Daoy (cell line): Measurements from ENCODE around the gene PEPD. TPM values are rescaled to one million over a fixed set of nuclear protein-coding genes. Genes with fewer than 3 reads are reported as not detected.
"Not testable (repeated sequence)": the region's sequence is repeated elsewhere in the genome, so short reads cannot be mapped to it uniquely, and the experiment has no call there.

Experiments used
- DNase-seq: peaks from one replicate; pipeline ENCODE4 v3.0.0-alpha.2; 2015; ENCODE audit warnings: low read depth
- total RNA-seq: library from RNA; depleted of rRNA; stranded (reverse); fragments of >200 nt; shearing (Covaris generic); gene quantifications from 2 replicates; pipeline ENCODE4 v1.2.3, GENCODE V29; 2014; rRNA removed

The PEPD gene
- 65.2 and 87.3 TPM in 2 replicates for total RNA-seq

- peak; percentile 93 for DNase-seq
Measured at GRCh38 chr19:33521480-33522370, at the start of gene PEPD. TSS of gene PEPD (minus strand) at chr19:33521791. CDS start at chr19:33521760, 31 bp downstream.

- DNase-seq: no peak
Measured at GRCh38 chr19:33569821-33570220, 48.2 kb upstream of the PEPD start.

- DNase-seq: no peak
Measured at GRCh38 chr19:33568706-33569105, 47.1 kb upstream of the PEPD start.

- DNase-seq: no peak
Measured at GRCh38 chr19:33564836-33565338, 43.3 kb upstream of the PEPD start.

- no peak for DNase-seq
Measured at GRCh38 chr19:33562636-33563035, 41.0 kb upstream of the PEPD start.

- DNase-seq: not testable (repeated sequence)
Measured at GRCh38 chr19:33561666-33562065, 40.1 kb upstream of the PEPD start.

- DNase-seq: no peak
Measured at GRCh38 chr19:33561261-33561660, 39.7 kb upstream of the PEPD start.

GRCh38 chr19:33559996-33560395 lies 38.4 kb upstream of the PEPD start:
- no peak for DNase-seq

- no peak for DNase-seq
Measured at GRCh38 chr19:33558856-33559255, 37.3 kb upstream of the PEPD start.

- DNase-seq: no peak
Measured at GRCh38 chr19:33558151-33558550, 36.6 kb upstream of the PEPD start.

GRCh38 chr19:33557720-33558119 lies 36.1 kb upstream of the PEPD start:
- no peak for DNase-seq

- DNase-seq: no peak
Measured at GRCh38 chr19:33557196-33557595, 35.6 kb upstream of the PEPD start.

- no peak for DNase-seq
Measured at GRCh38 chr19:33556261-33556660, 34.7 kb upstream of the PEPD start.

GRCh38 chr19:33555726-33556125 lies 34.1 kb upstream of the PEPD start:
- not testable (repeated sequence) for DNase-seq

GRCh38 chr19:33554821-33555220 lies 33.2 kb upstream of the PEPD start:
- DNase-seq: no peak

- no peak for DNase-seq
Measured at GRCh38 chr19:33554391-33554790, 32.8 kb upstream of the PEPD start.

GRCh38 chr19:33553530-33554310 lies 32.1 kb upstream of the PEPD start:
- DNase-seq: no peak

- DNase-seq: no peak
Measured at GRCh38 chr19:33552928-33553279, 31.3 kb upstream of the PEPD start.

- DNase-seq: no peak
Measured at GRCh38 chr19:33552191-33552927, 30.8 kb upstream of the PEPD start.

GRCh38 chr19:33551676-33552075 lies 30.1 kb upstream of the PEPD start:
- no peak for DNase-seq

- DNase-seq: no peak
Measured at GRCh38 chr19:33550768-33551167, 29.2 kb upstream of the PEPD start.

- no peak for DNase-seq
Measured at GRCh38 chr19:33547676-33548075, 26.1 kb upstream of the PEPD start.
